TTC549 (cell line): Measurements from ENCODE around the gene AHCYL1.
"Not testable (repeated sequence)": the region's sequence is repeated elsewhere in the genome, so short reads cannot be mapped to it uniquely, and the experiment has no call there.

Experiments used
- FAIRE-seq: peaks from 2 replicates; lab custom pipeline; 2012; peaks lifted over from hg19 to GRCh38; lab: Jason Lieb, UNC

Gene AHCYL1

DNA sequence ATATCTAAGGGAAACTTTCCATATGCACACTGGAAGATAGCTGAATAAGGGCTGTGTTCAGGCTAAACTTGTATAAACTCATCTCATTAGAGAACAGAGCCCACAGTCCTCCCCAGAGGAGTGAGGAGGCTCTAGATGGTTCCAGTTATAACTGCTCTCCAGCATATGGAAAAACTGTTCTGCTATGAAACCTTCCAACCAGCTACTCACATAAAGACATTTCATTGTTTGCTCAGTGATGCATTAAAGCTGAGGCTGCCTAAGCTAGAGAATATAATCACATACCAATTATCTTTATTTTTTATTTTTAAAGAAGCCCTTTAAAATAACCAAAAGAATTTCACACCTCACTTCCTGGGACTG lies 13.3 kb downstream of the AHCYL1 start:
- no peak for FAIRE-seq

DNA sequence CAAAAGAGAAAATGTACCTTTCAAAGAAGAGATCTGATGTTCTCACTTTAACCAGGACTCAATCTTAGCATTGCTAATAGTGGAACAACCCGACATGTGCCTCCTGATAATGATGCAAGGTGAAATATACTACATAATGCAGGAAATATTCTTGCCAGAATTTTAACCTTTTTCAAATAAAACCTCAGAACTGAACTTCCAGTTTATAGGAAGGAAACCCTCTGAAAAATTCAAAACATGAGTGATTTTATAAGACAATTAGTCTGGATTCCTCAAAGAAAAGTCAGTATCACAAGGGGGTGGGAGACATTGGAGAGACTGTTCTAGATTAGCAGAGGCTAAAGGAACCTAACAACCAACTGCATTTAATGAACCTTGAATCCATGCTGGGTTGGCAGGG lies 18.1 kb downstream of the AHCYL1 start:
- FAIRE-seq, result no peak

DNA sequence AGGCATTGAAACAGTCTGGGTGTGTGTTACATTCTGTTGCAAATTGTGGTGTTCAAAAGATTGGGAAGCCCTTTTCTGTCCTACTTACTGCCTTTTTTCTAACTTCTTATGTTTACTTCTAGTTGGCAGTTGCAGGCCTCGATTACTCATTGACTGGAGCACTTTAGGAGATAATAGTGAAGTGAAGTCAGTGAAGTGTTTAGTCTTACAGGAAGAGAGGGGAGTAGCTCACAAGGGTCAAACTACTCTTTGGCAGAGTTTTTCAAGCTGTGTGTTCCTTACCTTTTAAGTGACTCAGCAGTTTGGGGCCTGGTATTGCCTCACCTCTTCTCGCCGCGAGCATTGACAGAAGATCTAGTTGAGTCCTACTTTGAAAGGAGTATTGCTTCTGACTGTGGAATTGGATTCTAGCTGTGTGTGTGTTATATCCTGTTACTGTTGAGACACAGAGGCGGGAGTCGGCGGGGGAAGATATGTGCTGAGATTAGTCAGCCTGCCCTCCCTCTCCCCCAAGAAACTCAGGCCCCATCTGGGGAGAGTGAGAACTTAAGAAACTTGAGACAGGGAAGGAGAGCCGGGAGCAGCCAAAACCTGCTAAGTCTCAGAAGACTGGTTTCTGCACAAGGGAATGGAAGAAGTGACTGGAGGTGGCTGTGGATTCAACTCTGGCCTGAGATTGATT lies 19.3 kb downstream of the AHCYL1 start:
- FAIRE-seq, result no peak

DNA sequence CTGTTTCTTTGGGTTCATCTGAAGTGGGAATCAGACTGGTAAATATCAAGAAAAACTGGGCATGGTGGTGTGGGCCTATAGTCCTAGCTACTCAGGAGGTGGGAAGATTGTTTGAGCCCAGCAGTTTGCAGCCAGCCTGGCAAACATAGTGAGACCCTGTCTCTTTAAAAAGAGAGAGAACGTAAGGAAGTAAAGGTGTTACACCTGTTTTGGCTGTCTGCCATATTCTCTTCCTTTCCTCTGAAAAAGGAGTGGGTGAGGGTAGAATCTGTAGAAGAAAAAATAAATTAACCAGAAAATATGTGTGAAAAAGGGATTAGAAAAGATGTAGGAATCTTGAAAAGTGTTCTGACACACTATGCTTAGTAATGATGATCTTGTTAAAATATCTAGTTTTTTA lies 20.0 kb downstream of the AHCYL1 start:
- no peak for FAIRE-seq

DNA sequence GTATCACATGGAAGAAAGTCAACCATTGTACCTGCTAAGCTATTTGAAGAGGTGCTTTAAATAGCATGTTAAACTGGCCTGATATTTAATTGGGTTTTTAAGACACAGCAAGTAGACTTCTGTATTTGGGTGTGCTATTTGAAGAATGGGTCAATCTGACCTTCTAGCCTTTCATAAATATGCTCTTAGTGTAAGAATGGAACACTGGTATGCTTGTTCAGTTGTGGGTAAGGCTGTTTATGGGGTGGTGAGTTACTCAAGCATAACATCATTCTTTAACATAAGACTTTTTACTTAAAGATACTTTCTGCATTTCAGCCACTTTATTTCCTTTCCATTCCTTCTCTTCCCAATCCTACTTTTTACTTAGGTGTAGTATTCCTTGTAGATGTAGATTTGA lies 21.4 kb downstream of the AHCYL1 start:
- FAIRE-seq, result no peak

DNA sequence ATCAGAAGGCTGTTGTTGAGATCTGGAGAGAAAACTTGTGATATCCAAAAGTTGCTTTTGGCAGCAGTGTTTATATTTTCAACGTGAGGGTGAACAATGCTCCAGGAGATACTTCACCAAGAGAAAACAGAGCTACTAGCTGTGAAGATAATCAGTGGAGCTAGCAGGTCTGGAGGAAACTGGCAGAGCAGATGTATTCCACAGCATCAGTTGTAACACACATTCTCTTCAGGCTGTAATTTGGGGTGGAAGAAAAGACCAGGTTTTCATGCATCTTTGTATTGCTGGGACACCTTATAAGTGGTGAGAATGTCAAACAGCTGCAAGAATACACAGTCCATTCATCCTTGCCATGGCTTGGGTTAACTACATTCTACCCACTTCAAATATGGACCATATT lies 22.0 kb downstream of the AHCYL1 start:
- no peak for FAIRE-seq

DNA sequence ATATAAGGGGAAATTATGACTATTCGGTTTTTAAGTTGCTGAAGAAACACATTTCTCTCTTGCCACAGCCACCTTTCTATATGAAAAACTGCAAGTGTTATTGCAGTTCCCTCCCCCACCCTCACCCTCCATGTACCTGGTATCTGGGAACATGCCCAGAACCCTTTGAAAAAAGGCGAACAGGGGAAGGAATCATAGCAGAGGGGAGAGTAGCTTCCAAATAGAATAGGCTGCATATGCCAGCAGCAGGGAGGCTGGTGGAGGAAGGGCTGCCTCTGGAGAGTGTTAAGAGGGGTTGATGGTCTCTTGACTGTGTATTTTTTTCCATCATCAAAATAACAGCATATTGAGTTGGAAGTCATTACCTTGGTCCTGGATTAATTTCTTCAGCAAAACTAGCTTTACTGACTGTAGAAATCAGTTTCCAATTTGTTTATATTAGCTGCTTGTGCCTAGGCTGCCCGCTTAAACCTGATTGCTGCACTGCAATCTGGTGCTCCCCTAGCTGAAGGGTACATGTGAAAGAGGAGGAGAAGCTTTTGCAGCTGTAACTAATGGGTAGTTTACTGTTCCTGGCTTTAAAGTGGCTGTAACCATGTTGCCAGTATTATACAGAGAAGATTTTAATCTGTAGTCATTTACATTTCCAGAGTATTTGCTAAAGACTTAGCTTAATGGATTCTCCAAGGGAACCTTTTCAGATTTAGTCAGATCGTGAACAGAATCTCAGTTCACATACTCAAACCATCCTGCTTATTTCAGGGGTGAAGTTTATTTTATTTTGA lies 22.7 kb downstream of the AHCYL1 start:
- no peak for FAIRE-seq

DNA sequence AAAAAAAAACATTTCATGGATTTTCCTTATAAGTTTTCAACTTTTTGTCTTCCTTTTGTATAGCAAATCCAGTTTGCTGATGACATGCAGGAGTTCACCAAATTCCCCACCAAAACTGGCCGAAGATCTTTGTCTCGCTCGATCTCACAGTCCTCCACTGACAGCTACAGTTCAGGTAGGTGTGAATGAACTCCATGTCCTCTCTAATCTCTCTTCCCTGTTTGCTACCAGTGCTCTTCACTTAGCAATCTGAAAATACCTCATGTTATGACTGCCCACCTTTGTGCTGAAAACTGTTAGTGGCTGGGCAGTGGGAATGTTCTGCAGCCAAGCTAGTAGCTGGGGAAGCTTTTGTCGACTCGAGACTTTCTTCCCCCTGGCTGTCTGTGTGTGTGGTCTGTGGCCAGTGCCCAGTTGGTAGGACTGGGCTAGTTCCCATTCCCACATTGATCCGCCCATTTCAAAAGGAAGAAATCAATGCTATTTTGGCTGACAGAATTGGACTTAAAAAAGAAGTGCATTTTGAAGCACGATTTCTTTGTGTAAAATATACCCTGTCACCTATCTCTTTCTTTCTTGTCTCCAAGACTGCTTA lies 24.5 kb downstream of the AHCYL1 start:
- FAIRE-seq, result no peak

DNA sequence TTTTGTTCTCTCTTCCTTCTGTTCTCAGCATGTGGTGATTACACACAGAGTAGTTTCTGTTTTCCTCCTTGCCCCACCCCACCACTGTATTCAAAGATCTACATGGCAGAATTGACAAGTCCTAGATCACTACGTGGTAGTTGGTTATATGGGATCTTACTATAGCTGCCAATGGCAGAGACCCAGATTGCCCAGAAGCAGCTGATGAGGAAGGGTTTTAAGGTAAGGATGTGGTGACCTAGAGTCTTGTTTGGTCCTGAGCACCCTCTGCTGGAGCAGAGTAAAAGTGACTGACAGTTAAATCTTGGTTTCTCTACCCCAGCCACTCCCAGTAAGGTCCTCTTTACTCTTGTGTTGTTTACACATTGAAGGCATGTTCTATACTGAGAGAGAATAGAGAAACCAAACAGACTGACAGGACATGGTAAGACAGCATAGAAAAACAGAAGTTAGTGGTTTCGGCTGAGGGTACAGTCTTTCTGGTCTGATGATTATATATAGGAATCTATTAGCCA lies 27.0 kb downstream of the AHCYL1 start:
- FAIRE-seq, result no peak

DNA sequence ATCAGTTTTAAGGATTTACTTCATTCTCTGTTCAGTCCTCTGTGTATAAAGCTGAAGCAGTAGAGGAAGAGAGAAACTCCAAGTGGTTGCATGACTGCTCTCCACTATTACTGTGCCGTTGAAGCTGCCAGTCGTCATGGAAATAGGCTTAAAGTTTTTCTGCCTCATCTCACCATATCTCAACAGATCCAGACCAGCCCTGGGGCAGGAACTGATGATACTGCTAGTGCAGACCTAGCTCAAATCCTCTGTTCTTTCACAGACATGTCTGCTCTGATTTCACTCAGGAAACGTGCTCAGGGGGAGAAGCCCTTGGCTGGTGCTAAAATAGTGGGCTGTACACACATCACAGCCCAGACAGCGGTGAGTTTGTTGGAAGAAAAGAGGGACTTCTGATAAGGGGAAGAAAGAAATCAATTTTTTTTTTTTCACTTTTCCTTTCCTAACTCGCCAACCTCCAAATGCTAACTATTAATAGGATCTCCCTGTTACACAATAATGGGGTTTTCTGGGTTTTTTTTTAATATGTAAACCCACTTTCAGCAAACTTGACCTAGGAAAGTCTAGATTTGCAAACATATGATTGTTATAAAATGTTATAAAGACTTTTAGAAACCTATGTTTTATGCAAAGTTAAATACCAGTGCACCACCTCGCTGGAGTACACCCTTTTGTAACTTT lies 27.7 kb downstream of the AHCYL1 start:
- FAIRE-seq, result no peak

DNA sequence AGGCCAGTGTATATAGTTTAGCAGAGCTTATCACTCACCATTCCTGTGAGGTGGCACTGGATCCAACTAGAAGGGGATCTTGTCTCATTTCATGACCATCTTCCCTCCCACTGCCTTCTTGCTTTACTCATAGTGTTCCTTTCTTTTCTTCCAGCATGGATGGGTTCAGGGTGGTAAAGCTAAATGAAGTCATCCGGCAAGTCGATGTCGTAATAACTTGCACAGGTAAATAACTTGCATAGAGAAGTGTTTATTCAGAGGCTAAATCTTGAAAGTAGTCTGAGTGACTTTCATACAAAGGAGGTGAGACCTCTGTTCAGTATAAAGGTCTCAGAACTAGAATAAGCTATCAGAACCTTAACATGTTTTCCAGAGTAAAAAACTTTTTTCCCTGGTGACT lies 33.2 kb downstream of the AHCYL1 start:
- no peak for FAIRE-seq

DNA sequence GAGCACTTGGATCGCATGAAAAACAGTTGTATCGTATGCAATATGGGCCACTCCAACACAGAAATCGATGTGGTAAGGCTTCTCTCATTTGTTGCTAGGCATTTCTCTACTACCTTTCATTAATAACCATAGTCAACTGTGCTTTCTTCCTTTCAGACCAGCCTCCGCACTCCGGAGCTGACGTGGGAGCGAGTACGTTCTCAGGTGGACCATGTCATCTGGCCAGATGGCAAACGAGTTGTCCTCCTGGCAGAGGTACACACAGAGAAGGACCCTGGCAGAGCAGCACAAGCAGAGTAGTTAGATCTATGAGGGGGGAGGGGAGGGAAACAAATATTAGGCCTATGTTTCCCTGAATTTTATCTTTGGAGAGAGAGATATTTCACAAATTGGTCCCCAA lies 33.8 kb downstream of the AHCYL1 start:
- FAIRE-seq, result no peak

DNA sequence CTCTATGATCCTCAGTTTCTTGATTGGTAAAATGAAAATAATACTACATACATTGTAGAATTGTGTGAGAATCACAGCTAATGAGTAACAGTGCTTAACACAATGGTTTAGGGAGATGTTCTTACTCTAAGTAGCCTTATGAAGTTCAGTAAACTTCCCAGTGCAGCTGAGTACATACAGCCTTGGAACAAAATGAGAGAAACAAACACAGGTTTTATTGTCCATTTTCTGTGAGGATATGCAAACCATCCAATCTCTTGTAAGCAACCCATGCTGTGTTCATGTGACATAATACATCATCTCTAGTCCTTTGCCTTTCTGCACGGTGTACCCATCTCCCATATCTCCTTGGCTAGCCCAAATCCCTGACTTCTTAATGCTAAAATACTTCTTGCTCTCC lies 35.2 kb downstream of the AHCYL1 start:
- no peak for FAIRE-seq

DNA sequence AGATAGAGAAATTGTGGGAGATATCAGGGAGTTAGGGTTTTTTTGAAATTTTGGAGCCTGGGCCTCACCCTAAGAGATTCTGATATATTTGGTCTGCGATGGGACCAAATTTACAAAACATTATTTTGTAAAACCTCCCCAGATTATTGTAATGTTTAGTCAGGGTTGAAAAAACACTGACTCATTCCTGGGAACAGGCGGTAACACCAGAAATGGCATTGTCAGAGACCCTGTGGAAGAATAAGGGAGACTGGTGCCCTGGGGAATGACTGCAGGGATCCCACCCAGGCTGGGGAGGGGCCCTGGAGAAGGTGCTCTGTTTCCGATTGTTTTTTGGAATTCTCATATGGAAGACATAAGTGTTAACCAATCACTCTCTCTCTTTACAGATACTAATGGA lies 36.7 kb downstream of the AHCYL1 start:
- FAIRE-seq, result no peak

DNA sequence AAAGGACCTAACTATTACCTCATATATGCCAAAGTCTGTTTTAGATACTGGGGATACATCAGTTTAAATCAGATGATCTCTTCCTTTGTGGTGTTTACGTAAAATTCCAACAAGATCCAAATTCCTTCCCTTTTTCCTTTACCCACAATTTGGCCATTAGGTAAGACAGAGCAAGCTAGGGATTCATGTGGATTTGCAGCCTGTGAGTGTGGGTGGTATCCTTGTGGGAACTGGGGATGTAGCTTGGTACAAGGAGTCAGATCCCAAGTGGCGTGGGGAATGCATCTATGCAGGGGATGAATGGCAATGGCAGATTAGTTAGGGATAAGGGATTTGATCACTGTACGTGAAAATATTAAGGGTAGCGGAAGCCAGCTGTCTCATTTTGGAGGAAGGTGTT lies 40.0 kb downstream of the AHCYL1 start:
- FAIRE-seq, result no peak

DNA sequence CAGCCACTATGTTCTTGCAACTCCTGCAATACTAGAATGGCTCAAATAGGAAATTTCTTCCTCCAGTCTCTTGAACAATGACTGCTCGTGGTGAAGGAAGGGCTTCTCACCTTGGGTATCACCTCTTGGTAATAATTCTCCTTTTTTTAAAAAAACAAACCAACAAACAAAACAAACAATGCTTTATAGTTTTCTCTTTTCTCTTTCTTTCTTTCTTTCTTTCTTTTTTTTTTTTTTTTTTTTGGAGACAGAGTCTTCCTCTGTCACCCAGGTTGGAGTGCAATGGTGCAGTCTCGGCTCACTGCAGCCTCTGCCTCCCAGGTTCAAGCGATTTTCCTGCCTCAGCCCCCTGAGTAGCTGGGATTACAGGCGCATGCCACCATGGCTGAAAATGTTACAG lies 46.1 kb downstream of the AHCYL1 start:
- FAIRE-seq, result not testable (repeated sequence)

DNA sequence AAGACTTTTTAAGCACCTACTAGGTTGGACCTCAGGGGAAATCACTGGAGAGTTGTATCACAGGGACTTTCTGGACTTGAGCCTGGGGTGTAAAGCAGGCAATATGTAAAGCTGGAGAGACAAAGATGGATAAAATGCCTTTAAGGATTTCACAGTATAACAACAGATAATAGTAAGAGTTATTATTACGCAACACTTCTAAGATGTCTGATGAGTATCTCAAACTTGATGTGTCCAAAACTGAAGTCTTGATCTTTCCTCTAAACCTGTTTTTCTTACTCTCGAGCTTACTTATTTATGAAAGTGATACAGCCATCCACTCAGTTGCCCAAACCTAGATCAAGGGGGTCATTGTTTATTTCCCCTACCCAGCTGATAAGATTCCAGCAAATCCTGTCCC lies 47.8 kb downstream of the AHCYL1 start:
- no peak for FAIRE-seq

DNA sequence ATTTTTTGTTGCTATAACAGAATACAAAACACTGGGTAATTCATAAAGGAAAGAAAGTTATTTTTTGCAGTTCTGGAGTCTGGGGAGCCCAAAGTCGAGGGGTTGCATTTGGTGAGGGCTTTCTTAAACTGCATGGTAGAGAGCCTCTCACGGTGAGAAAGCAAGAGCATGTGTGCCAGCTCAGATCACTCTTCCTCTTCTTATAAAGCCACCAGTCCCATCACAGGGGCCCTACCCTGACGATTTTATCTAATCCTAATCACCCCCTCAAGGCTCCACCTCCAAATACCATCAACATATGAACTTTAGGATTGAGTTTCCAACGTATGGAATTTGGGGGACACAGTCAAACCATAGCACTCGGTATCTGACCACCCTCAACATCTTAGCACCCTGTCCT lies 48.9 kb downstream of the AHCYL1 start:
- no peak for FAIRE-seq

DNA sequence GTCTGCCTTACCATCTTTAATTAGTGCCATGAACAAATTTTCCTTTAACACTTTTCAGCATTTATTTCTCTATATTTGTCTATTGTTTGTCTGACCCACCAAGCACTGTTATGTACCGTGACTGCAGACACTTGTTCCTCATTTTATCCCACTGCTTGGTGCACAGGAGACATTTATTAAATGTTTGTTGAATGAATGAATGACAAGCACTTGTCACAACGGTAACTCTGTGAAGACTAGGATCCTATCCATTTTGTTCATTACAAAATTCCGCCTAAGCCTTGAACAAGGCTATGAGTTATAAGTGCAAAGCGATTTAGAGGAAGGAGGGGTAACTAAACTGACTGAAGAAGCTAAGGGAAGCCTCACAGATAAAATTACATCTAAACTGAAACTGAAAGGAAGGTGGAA lies 49.5 kb downstream of the AHCYL1 start:
- no peak for FAIRE-seq

DNA sequence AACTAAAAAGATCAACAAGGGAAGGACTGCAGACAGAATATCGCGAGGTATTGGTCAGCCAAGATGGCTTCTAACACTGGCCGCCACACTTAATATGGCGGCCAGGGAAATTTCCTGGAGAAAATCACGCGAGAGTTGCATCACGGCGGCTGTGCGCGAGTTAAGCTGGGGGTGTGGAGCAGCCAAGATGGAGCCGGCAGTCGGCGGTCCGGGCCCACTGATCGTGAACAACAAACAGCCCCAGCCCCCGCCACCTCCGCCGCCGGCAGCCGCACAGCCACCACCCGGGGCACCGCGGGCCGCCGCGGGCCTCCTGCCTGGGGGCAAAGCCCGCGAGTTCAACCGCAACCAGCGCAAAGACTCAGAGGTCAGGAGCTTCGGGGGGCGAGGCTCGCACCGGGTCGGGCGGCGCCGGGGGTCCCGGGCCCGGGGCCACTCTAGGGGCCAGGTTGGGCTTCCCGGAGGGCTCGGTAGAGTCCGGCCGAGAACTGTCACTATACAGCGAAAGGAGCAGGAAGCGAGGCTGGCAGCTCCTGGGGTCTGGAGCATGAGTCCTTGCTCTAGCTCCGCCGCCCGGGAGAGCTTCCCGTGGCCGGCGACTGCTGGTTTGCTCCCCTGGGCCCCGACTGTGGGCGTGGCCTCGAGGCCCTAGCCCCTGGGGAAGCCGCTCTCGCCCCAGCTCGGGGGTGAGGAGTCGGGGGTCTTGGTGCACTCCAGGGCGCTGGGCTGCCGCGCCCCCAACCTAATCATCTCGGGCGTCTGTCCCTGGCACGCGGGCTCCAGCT lies 50.1 kb downstream of the AHCYL1 start, which contains the start of gene STRIP1:
STRIP1 (plus strand) TSS at position 174 of the 785 bp plus-strand sequence; CDS start at position 188, 14 bp downstream.
- peak; percentile 79 for FAIRE-seq

DNA sequence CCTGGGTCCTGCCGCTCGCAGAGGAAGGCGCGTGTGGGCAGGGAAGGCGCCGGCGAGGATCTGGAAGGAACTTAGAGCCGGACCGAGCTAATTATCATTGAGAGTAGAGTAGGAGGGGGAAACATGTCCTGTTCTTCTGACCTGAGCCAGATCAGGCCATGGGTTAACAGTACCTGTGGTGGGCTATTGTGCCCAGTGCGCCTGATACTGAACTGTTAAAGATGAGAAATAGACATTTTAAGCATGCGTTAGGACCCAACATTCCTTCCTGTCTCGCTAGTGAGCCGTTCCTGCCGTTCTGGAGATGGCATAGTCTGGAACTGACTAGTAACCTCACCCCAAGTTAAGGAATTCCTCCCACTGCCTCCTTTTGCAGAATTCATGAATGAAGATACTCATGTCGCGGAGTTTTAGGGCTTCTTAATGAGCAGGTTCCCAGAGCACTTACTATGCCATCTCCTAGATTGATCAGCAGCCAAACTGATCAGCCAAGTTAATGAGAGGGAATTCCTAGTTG lies 50.7 kb downstream of the AHCYL1 start:
- no peak for FAIRE-seq

DNA sequence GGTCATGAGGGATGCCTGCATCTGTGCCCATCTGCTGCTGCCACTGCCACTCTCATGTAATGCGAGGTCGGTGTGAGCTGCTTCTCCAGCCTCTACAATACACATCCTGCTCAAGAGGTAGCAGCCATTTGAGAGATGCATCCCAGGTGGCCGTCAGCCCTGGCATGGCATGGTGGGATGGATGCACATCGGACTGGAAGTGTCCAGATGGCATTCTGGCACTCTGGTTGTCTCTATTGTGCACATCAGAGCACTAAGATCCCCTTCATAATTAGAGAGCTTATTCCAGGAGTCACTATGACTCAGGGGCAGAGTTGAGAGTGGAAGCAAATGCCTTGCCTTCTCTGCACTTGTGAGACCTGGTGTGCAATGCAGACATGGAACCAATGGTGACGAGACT lies 53.7 kb downstream of the AHCYL1 start:
- no peak for FAIRE-seq
